ENCODE measurements around the gene SHMT2. TPM values are rescaled to one million over a fixed set of nuclear protein-coding genes. Genes with fewer than 3 reads are reported as not detected.

Gene SHMT2
- total and polyA plus RNA-seq, 2 of the 4 experiments (the other 2 are of a cell fraction): 266 to 364 TPM

DNA sequence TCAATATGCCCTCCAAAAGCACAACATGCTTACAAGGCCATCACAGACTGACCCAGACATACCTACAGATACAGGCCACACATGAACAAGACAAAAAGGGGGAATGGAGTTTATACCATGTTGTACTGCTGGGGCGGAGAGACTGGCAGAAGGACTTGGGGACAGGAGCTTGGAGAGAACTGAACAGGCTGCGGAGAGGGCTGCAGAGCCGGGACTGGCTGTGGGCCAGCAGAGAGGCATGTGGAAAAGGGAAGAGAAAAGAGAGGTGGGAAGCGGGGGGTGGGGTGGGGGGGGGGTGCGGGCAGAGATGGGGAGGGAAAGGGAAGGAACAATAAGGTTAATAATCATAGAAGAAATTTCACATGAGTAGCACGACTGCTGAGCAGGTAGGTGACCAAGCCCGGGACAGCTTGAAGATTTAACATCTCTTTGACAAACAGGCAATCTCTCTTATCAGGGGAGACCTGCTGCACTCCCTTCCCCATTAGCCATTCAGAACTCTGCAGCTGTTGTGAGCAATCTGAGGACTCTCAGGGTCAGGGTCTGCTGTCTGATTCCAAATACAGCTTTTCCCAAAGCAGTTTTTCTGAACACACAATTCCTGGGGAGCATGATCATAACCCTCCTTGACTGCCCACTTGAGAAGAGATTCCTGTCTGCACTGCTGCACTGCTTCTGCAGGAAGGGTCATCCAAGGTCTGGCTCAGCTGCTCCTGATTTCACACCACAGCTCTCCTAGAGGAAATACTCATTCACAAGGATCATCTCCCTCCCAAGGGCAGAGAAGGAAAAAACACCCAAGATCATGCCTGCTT is 43.0 kb downstream of the SHMT2 start:
- ChIA-PET POLR2A (ENCODE audit: unreplicated experiment) (no interaction called here), CTCF (interaction anchor here (1.0 to 1.3 kb wide), 2 partner anchors 13 to 180 kb away, joined by 4 read pairs; no protein-coding TSS in a partner anchor)
- no peaks in the 10 kb centered on the region for H3K27me3 ChIP-seq (ENCODE audit: control insufficient read depth, insufficient read depth, low read length)
- 0 out of 2 replicates have a peak, but pooled peaks cover 5% of the 10 kb centered on the region for H4K20me1 ChIP-seq (ENCODE audit: insufficient read depth, low read length)
- H3K4me1 ChIP-seq (ENCODE audit: control insufficient read depth, insufficient read depth, low read length): peaks cover 5% of the 10 kb centered on the region; the same call in 1 of the 2 replicates
- H2BK5ac ChIP-seq (ENCODE audit: low read depth, low read length, poor library complexity, severe bottlenecking): no peak overlapping the region
- H3K9me3 ChIP-seq (ENCODE audit: control insufficient read depth, insufficient read depth, low read length): no peaks in the 10 kb centered on the region
- H3K9ac ChIP-seq (ENCODE audit: low read depth, low read length): no peak overlapping the region
- H4K8ac ChIP-seq (ENCODE audit: low read depth in 2 of 2, low read length in 2 of 2): no peak overlapping the region; a peak in 1 of 4 replicates
- BruUV-seq (replicated peaks): no TSS peak
- no peak overlapping the region for H2AK5ac ChIP-seq (ENCODE audit: low read depth, low read length)
- H3K14ac ChIP-seq (replicated peaks; ENCODE audit: low read depth, low read length): 0 out of 2 replicates have a peak overlapping the region, but pooled peaks have one; percentile 19
- H2BK15ac ChIP-seq (ENCODE audit: low read depth, low read length): no peak overlapping the region
- H3K4me2 ChIP-seq (ENCODE audit: low read depth, low read length): no peak overlapping the region
- no peak overlapping the region for H2BK120ac ChIP-seq (ENCODE audit: low read depth, low read length)
- H3K27ac ChIP-seq (ENCODE audit: insufficient read depth, low read length): no peak overlapping the region
- no peak overlapping the region; the same call in 1 of the 2 replicates for H3K23ac ChIP-seq (ENCODE audit: low read depth, low read length)
- peaks cover 4% of the 10 kb centered on the region; the same call in 1 of the 2 replicates for H3K9me1 ChIP-seq (ENCODE audit: insufficient read depth, low read length)
- 0 out of 4 replicates have a peak, but pooled peaks cover 0 to 7% of the 10 kb centered on the region in 2 experiments for H3K79me1 ChIP-seq (ENCODE audit: low read depth in 1 of 2, low read length in 2 of 2)
- H3K4ac ChIP-seq (ENCODE audit: low read depth, low read length): no peak overlapping the region
- in situ Hi-C loops (cut with MboI; ENCODE audit: low sequenced_read_pairs) (no loop called here), intact Hi-C loops (cut with micrococcal nuclease) (no loop called here), dilution Hi-C loops (cut with HindIII; ENCODE audit: low sequenced_read_pairs, unreplicated experiment) (no loop called here)
- ATAC-seq (ENCODE audit: low read depth) (peak; percentile 74), DNase-seq (peak; percentile 45)
- no peak overlapping the region for H3K4me3 ChIP-seq (ENCODE audit: insufficient read depth, low read depth, low read length)
- WGBS, 2 experiments (ENCODE audit: extremely low coverage in 2 of 2, insufficient read length in 1 of 2): no CpG with 5 or more reads among the region's 7 CpGs
- no peak overlapping the region for H2AFZ ChIP-seq (replicated peaks; ENCODE audit: low read length, poor library complexity)
- peaks cover 21% of the 10 kb centered on the region for H3K36me3 ChIP-seq (ENCODE audit: control insufficient read depth, insufficient read depth, low read length)
- no peak overlapping the region for H2BK20ac ChIP-seq (ENCODE audit: low read depth, low read length)
- no peak overlapping the region for H4K5ac ChIP-seq (ENCODE audit: low read depth, low read length)
- no peak overlapping the region for H2AK9ac ChIP-seq (replicated peaks; ENCODE audit: low read depth, low read length, poor library complexity)
- H3K56ac ChIP-seq (ENCODE audit: extremely low read depth, insufficient read depth, low read length): no peak overlapping the region
- no peak overlapping the region for H4K91ac ChIP-seq (ENCODE audit: insufficient read depth, low read depth, low read length)
- no peak overlapping the region for H3K18ac ChIP-seq (ENCODE audit: low read depth, low read length)
- TF ChIP-seq NFE2L2 (IDR thresholded peaks at IDR 0.05; ENCODE audit: low read depth, low read length) (no peak), RAD21 (IDR thresholded peaks at IDR 0.05; ENCODE audit: low read length) (no peak), RFX5 (IDR thresholded peaks at IDR 0.05; ENCODE audit: low read depth, low read length) (no peak), MAFK (IDR thresholded peaks at IDR 0.05; ENCODE audit: low read depth, low read length) (no peak)
- TF ChIP-seq, protein P1, sequence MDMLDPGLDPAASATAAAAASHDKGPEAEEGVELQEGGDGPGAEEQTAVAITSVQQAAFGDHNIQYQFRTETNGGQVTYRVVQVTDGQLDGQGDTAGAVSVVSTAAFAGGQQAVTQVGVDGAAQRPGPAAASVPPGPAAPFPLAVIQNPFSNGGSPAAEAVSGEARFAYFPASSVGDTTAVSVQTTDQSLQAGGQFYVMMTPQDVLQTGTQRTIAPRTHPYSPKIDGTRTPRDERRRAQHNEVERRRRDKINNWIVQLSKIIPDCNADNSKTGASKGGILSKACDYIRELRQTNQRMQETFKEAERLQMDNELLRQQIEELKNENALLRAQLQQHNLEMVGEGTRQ (IDR thresholded peaks at IDR 0.05; ENCODE audit: low read depth, low read length): no peak

All from IMR-90 (cell line).